Left lung (tissue), 10 donors: Measurements from ENCODE around the gene RUNDC3A. TPM values are rescaled to one million over a fixed set of nuclear protein-coding genes. Genes with fewer than 3 reads are reported as not detected.
A peak's percentile ranks its signal among the peaks of the same experiment; 100 is the strongest.

ENCODE experiments used
- ATAC-seq: fragments of 200-7000 bp; cut with Tn5 transposase; one replicate; pipeline ENCODE4 v1.9.1; 2020; ENCODE audit warnings: moderate library complexity
- DNase-seq, 4 donors: peaks; one replicate each; pipeline ENCODE4 v3.0.0-alpha.2; 2013 to 2020
- H3K27ac ChIP-seq, 2 donors: fragments of 200-600 bp; sonication (generic) in 1 of 2; one replicate each; pipeline versions ENCODE4 v1.5.0 to v1.8.0; 2020 to 2021
- H3K27me3 ChIP-seq, 2 donors: fragments of 200-600 bp; sonication (generic) in 1 of 2; one replicate each; pipeline versions ENCODE4 v1.5.0 to v1.8.0; 2020 to 2021
- H3K36me3 ChIP-seq, 2 donors: fragments of 200-600 bp; sonication (generic) in 1 of 2; one replicate each; pipeline versions ENCODE4 v1.5.0 to v1.8.0; 2020 to 2021
- H3K4me1 ChIP-seq, 2 donors: fragments of 200-600 bp; one replicate each; pipeline ENCODE4 v1.8.0; 2021
- H3K4me3 ChIP-seq, 2 donors: fragments of 200-600 bp; sonication (generic) in 1 of 2; one replicate each; pipeline versions ENCODE4 v1.5.0 to v1.8.0; 2020 to 2021; ENCODE audit warnings: mild to moderate bottlenecking in 1 of 2
- H3K9me3 ChIP-seq, 2 donors: fragments of 200-600 bp; sonication (generic) in 1 of 2; one replicate each; pipeline versions ENCODE4 v1.5.0 to v1.8.0; 2020 to 2021
- intact Hi-C, 2 donors: fragments of 100-400 bp; cut with DNase I; formaldehyde crosslinking; loops; one replicate each; pipeline versions ENCODE4 v1.11.2 to v1.14.2; 2022
- polyA plus RNA-seq, 6 donors: library from polyadenylated mRNA; unstranded; fragments of 120-200 nt; gene quantifications; one replicate each; pipeline ENCODE4 v1.2.1, GENCODE V29; 2013; ENCODE audit not compliant: insufficient read length in 6 of 6
- total RNA-seq, 2 donors: library from RNA; stranded (reverse); fragmentation: NEBNext Ultra II Directional; extraction: Animal tissue kit (Norgen Biotek cat#: 25700); gene quantifications; one replicate each; pipeline ENCODE4 v1.2.1, GENCODE V29; 2021
- TF ChIP-seq, protein P1 (sequence below), 2 donors: fragments of 200-600 bp; sonication (generic) in 1 of 2; IDR thresholded peaks; one replicate each; pipeline versions ENCODE4 v1.5.0 to v1.8.0; 2021; ENCODE audit warnings: antibody characterized with exemption in 2 of 2
- donor health status: DM: no; HTN: yes; CAD: no.
- donor health status: DM: no; HTN: no; CAD: no.

Gene RUNDC3A
- total and polyA plus RNA-seq, 8 donors: 0.08 to 6.3 (median 2.1) TPM

DNA sequence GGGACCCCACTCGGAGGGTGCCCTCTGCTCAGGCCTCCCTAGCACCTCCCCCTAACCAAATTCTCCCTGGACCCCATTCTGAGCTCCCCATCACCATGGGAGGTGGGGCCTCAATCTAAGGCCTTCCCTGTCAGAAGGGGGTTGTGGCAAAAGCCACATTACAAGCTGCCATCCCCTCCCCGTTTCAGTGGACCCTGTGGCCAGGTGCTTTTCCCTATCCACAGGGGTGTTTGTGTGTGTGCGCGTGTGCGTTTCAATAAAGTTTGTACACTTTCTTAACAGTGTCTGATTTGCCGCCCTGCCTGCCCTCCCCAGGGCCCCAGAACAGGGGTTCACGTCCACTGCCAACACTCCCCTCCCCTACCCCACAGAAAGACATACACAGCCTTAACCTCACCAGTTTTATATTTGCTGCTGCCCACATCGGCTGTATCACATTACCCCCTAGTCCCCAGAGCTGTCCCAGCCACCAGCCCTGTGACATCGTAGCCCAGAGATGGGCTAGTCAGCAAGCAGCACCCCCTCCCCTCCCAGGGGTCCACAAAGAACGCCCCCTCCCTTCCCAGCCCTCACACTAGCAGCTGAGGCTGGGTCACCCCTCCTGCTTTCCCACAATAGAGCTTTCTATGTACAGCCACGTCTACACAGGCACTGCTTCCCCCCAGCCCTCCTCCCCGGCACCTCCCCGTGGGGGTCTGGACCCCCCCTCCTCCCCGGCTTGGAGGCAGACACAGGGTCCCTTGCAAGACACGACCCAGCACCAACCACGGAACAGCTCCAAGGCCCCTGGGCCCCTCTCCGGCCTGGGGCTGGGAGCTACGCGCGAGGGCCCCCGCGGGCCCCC lies 44.6 kb downstream of the RUNDC3A start:
- Histone ChIP-seq H3K4me1 (peaks cover 0 to 29% of the 10 kb centered on the region in 2 donors), H3K27ac (no peak overlapping the region), H3K9me3 (no peaks in the 10 kb centered on the region), H3K36me3 (peaks cover 3 to 52% of the 10 kb centered on the region in 2 donors), H3K4me3 (peak overlapping the region; percentile 9 to 26), H3K27me3 (peaks cover 0 to 14% of the 10 kb centered on the region in 2 donors)
- intact Hi-C loops: no loop called here
- TF ChIP-seq, protein P1, sequence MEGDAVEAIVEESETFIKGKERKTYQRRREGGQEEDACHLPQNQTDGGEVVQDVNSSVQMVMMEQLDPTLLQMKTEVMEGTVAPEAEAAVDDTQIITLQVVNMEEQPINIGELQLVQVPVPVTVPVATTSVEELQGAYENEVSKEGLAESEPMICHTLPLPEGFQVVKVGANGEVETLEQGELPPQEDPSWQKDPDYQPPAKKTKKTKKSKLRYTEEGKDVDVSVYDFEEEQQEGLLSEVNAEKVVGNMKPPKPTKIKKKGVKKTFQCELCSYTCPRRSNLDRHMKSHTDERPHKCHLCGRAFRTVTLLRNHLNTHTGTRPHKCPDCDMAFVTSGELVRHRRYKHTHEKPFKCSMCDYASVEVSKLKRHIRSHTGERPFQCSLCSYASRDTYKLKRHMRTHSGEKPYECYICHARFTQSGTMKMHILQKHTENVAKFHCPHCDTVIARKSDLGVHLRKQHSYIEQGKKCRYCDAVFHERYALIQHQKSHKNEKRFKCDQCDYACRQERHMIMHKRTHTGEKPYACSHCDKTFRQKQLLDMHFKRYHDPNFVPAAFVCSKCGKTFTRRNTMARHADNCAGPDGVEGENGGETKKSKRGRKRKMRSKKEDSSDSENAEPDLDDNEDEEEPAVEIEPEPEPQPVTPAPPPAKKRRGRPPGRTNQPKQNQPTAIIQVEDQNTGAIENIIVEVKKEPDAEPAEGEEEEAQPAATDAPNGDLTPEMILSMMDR (IDR thresholded peaks at IDR 0.05): no peak
- ATAC-seq (no peak), DNase-seq (peak in 1 of 4 donors; percentile 36)

DNA sequence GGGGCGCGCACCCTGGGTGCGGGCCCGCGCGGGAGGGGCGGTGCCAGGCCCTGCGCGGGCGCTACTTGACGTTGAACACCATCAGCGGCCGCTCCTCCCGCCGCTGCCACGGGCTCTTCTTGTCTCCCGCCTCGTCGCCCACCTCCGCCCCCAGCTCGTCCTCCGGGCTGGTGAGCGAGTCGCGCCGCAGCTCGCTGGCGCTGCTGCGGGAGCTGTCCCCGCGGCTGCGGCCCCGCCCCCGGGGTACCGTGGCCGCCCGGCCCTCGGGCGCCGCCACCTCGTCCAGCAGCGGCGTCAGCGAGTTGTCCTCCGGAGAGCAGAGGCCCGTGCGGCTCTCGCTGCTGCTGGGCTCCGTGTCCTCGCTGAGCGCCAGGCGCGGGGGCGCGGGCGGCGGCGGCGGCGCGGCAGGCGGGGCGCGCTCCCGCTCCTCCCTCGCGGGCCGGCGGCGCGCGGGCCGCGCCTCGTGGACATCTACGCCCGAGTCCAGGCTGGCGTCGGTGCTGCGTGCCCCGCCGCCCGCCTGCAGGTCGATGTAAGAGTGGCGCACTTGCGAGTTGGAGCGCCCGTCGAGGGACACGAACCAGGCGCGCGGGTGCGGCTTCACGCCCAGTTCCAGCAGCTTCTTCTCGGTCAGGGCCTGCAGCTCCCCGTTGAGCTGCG lies 45.4 kb downstream of the RUNDC3A start:
- H3K9me3 ChIP-seq: no peaks in the 10 kb centered on the region
- peaks cover 3 to 48% of the 10 kb centered on the region in 2 donors for H3K36me3 ChIP-seq
- peak; percentile 48 for ATAC-seq
- H3K27me3 ChIP-seq: peaks cover 0 to 14% of the 10 kb centered on the region in 2 donors
- no peak overlapping the region for H3K27ac ChIP-seq
- peak overlapping the region; percentile 9 to 26 for H3K4me3 ChIP-seq
- TF ChIP-seq, protein P1 (IDR thresholded peaks at IDR 0.05): no peak
- H3K4me1 ChIP-seq: peaks cover 0 to 22% of the 10 kb centered on the region in 2 donors
- intact Hi-C loops: no loop called here
- DNase-seq: peak in 1 of 4 donors; percentile 88

DNA sequence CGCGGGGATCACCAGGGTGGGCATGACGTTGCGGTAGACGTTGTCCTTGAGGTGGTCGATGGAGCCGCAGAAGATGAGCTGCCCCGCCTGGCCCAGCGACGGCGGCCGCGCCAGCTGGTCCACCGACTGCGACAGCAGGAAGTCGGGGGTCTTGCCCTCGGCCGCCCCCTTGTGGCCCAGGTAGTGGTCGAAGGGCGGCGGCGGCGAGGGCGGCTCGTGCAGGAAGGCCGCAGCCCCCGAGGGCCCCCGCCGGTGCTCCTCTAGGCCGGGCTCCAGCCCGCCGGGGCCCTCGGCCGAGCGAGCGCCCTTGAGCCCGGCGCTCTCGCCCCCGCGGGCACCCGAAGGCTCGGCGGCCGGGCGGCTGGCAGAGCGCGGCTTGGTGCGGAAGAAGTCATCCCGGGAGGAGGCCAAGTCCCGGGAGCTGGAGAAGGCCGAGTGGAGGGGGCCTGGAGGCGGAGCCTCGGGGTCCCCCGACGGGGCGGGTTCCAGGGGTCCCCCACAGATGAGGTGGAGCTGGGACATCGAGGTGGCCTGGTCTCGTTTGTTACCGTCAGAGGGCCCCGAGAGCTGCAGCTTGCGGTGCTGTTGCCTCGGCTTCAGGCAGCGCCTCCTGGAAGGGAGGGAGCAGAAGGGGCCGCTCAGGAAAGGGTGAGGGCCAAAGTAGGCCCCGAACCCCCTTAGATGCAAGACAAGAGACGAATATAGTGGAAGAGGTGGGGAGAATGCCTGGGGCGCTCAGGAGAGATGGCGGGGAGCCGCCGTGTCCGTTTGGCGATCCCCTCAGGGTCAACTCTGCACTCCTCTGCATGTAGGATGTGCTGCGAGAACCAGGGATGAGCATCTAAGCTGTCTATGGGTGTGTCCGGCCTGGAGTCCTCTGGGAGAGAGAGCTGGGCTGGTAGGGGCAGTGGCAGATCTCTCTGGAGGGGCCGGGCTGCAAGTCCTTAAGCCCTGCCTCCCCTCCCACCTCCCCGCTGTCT lies 46.5 kb downstream of the RUNDC3A start:
- DNase-seq (peak in 1 of 4 donors; percentile 22), ATAC-seq (no peak)
- Histone ChIP-seq H3K36me3 (peaks cover 3 to 37% of the 10 kb centered on the region in 2 donors), H3K9me3 (no peaks in the 10 kb centered on the region), H3K27ac (no peak overlapping the region), H3K4me1 (peaks cover 0 to 11% of the 10 kb centered on the region in 2 donors), H3K27me3 (peaks cover 0 to 14% of the 10 kb centered on the region in 2 donors), H3K4me3 (no peak overlapping the region)
- intact Hi-C loops: no loop called here
- TF ChIP-seq, protein P1 (IDR thresholded peaks at IDR 0.05): peak in 1 of 2 donors; percentile 27

DNA sequence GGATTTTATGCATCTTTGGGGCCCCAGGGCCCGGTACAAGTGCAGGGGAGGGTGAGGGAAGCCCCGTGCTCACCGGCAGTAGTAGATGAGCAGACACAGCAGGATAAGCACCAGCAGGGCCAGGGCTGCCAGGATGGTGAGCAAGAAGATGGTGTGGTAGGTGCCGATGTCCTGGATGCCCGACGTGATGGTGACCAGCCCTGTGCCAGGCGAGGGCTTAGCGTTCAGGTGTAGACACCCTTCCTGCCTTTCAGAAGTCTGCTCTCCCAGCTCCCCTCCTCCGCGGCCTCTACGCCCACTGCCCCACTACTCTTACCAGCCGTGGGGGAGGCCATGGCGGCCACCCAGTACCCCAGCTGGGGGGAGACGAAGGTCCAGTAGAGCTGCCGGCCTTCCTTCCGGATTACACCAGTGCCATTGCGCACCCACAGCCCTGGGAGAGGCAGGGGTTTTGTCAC lies 47.3 kb downstream of the RUNDC3A start:
- DNase-seq (peak in 1 of 4 donors; percentile 57), ATAC-seq (no peak)
- TF ChIP-seq, protein P1 (IDR thresholded peaks at IDR 0.05): no peak
- intact Hi-C loops: no loop called here
- Histone ChIP-seq H3K36me3 (peaks cover 3 to 29% of the 10 kb centered on the region in 2 donors), H3K4me1 (peaks cover 0 to 8% of the 10 kb centered on the region in 2 donors), H3K4me3 (no peak overlapping the region), H3K9me3 (no peaks in the 10 kb centered on the region), H3K27me3 (peaks cover 0 to 16% of the 10 kb centered on the region in 2 donors), H3K27ac (no peak overlapping the region)
